ENCODE measurements around the gene TDP1.

DNA sequence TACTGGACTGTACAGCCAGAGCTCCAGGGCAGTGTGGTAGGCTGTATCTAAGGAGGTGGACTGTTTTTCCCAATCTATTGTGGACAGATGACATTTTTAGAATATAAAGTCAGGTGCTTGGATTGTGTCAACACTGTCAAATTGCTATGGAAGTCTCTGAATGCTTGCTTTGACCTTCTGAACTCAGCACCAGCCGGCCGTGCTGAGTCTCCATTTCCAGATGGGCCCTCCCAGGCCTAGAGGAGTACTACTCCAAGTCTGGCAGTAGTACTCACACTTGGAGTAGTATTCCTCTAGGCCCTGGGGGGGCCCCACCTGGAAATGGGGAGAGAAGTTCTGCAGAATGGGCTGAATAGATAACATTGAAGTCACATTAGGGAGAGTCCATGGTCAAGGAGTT, 89.9 kb downstream of the TDP1 start:
- TF ChIP-seq, protein P1, sequence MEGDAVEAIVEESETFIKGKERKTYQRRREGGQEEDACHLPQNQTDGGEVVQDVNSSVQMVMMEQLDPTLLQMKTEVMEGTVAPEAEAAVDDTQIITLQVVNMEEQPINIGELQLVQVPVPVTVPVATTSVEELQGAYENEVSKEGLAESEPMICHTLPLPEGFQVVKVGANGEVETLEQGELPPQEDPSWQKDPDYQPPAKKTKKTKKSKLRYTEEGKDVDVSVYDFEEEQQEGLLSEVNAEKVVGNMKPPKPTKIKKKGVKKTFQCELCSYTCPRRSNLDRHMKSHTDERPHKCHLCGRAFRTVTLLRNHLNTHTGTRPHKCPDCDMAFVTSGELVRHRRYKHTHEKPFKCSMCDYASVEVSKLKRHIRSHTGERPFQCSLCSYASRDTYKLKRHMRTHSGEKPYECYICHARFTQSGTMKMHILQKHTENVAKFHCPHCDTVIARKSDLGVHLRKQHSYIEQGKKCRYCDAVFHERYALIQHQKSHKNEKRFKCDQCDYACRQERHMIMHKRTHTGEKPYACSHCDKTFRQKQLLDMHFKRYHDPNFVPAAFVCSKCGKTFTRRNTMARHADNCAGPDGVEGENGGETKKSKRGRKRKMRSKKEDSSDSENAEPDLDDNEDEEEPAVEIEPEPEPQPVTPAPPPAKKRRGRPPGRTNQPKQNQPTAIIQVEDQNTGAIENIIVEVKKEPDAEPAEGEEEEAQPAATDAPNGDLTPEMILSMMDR (IDR thresholded peaks at IDR 0.05), result no peak
- TF ChIP-seq POLR2A (IDR thresholded peaks at IDR 0.05), result no peak
